K562 (cell line): ENCODE measurements around the gene CACNG3.

Source experiments
- CBX2 ChIP-seq: fragments of 200-600 bp; sonication (generic); IDR thresholded peaks from one replicate; pipeline ENCODE4 v1.6.1; 2012; ENCODE audit warnings: mild to moderate bottlenecking, low read length, inconsistent platforms; ENCODE audit not compliant: insufficient read depth, poor library complexity, severe bottlenecking
- ZKSCAN1 ChIP-seq: fragments of 150-350 bp; IDR thresholded peaks from 2 replicates; pipeline ENCODE4 v1.6.1; 2016; ENCODE audit warnings: low read depth, low read length

DNA sequence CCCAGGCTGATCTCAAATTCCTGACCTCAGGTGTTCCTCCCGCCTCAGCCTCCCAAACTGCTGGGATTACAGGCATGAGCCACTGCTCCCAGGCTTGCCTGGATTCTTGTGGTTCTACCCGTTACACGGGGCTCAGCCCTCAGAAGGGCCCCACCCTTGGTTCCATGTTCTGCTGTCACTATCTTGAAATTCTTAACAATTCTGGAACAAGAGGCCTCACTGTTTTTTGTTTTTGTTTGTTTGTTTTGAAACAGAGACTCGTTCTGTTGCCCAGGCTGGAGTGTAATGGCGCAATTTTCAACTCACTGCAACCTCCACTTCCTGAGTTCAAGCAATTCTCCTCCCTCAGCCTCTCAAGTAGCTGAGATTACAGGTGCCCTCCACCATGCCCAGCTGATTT is 96.6 kb downstream of the CACNG3 start:
- no peak for TF ChIP-seq ZKSCAN1
- TF ChIP-seq CBX2, result no peak
